HTR-8/SVneo (cell line): Measurements from ENCODE around the gene DCAF17.
"Not testable (repeated sequence)": the region's sequence is repeated elsewhere in the genome, so short reads cannot be mapped to it uniquely, and the experiment has no call there.

Experiments used
- DNase-seq: peaks from one replicate; pipeline ENCODE4 v3.0.0; 2011; ENCODE audit warnings: low spot score, mixed read lengths; ENCODE audit not compliant: insufficient read length
- FAIRE-seq: peaks from 2 replicates; lab custom pipeline; 2011; peaks lifted over from hg19 to GRCh38; lab: Jason Lieb, UNC

DCAF17 gene

GRCh38 chr2:171447675-171448074, 13.6 kb downstream of the DCAF17 start:
- FAIRE-seq (no peak), DNase-seq (no peak)

- FAIRE-seq (no peak), DNase-seq (no peak)
These were observed 17.0 kb downstream of the DCAF17 start for GRCh38 chr2:171451074-171451473.

GRCh38 chr2:171452773-171453172, 18.7 kb downstream of the DCAF17 start:
- FAIRE-seq (no peak), DNase-seq (no peak)

- DNase-seq = no peak
- no peak for FAIRE-seq
These were observed 25.5 kb downstream of the DCAF17 start for GRCh38 chr2:171459498-171459897.

- FAIRE-seq = no peak
These were observed 26.5 kb downstream of the DCAF17 start for GRCh38 chr2:171460537-171460936.

GRCh38 chr2:171469176-171469575, 35.1 kb downstream of the DCAF17 start:
- FAIRE-seq (no peak), DNase-seq (no peak)

More at GRCh38 chr2:171460537-171460936, 26.5 kb downstream of the DCAF17 start:
- DNase-seq = no peak

- DNase-seq (no peak), FAIRE-seq (no peak)
These were observed 36.1 kb downstream of the DCAF17 start for GRCh38 chr2:171470129-171470528.

GRCh38 chr2:171475979-171476378, 42.0 kb downstream of the DCAF17 start:
- DNase-seq (no peak), FAIRE-seq (no peak)

- DNase-seq (no peak), FAIRE-seq (no peak)
These were observed 44.3 kb downstream of the DCAF17 start for GRCh38 chr2:171478345-171478744.

- DNase-seq (no peak), FAIRE-seq (no peak)
These were observed 45.3 kb downstream of the DCAF17 start for GRCh38 chr2:171479154-171479814.

- no peak for DNase-seq
- no peak for FAIRE-seq
These were observed 46.9 kb downstream of the DCAF17 start for GRCh38 chr2:171480908-171481307.

- FAIRE-seq (no peak), DNase-seq (no peak)
These were observed 48.3 kb downstream of the DCAF17 start for GRCh38 chr2:171482308-171482707.

GRCh38 chr2:171482877-171483276, 48.9 kb downstream of the DCAF17 start:
- FAIRE-seq (peak; percentile 72), DNase-seq (no peak)

- no peak for FAIRE-seq
- DNase-seq = no peak
These were observed 49.8 kb downstream of the DCAF17 start for GRCh38 chr2:171483793-171484192.

GRCh38 chr2:171485116-171485515, 51.1 kb downstream of the DCAF17 start:
- DNase-seq = no peak
- FAIRE-seq = no peak

GRCh38 chr2:171487201-171487600, 53.2 kb downstream of the DCAF17 start:
- DNase-seq (no peak), FAIRE-seq (no peak)

- FAIRE-seq = no peak
These were observed 53.8 kb downstream of the DCAF17 start for GRCh38 chr2:171487803-171488259.

GRCh38 chr2:171490577-171490976, 56.6 kb downstream of the DCAF17 start:
- no peak for FAIRE-seq

More at GRCh38 chr2:171487803-171488259, 53.8 kb downstream of the DCAF17 start:
- DNase-seq = no peak

GRCh38 chr2:171491292-171491691, 57.3 kb downstream of the DCAF17 start:
- FAIRE-seq (no peak), DNase-seq (no peak)

More at GRCh38 chr2:171490577-171490976, 56.6 kb downstream of the DCAF17 start:
- no peak for DNase-seq

GRCh38 chr2:171492664-171493063, 58.6 kb downstream of the DCAF17 start:
- FAIRE-seq (no peak), DNase-seq (no peak)

GRCh38 chr2:171497664-171498063, 63.6 kb downstream of the DCAF17 start:
- FAIRE-seq, DNase-seq: not testable (repeated sequence)

- FAIRE-seq (no peak), DNase-seq (no peak)
These were observed 71.3 kb downstream of the DCAF17 start for GRCh38 chr2:171505374-171505773.
